A204.1 (cell line): ENCODE measurements around the gene DCST1.

ENCODE experiments used
- FAIRE-seq: peaks from 2 replicates; lab custom pipeline; 2012; peaks lifted over from hg19 to GRCh38; lab: Jason Lieb, UNC

DCST1 gene

GRCh38 chr1:155035936-155036335 is 2.3 kb downstream of the DCST1 start:
- no peak for FAIRE-seq

GRCh38 chr1:155037043-155037442 is 3.4 kb downstream of the DCST1 start:
- no peak for FAIRE-seq

GRCh38 chr1:155037851-155038441 is 4.3 kb downstream of the DCST1 start:
- no peak for FAIRE-seq

- no peak for FAIRE-seq
Measured at GRCh38 chr1:155038602-155039307, 5.1 kb downstream of the DCST1 start.

GRCh38 chr1:155039308-155039669 is 5.7 kb downstream of the DCST1 start:
- no peak for FAIRE-seq

- FAIRE-seq: no peak
Measured at GRCh38 chr1:155040358-155041093, 6.9 kb downstream of the DCST1 start.

- no peak for FAIRE-seq
Measured at GRCh38 chr1:155042789-155043188, 9.2 kb downstream of the DCST1 start.

- no peak for FAIRE-seq
Measured at GRCh38 chr1:155043301-155043702, 9.7 kb downstream of the DCST1 start.

- no peak for FAIRE-seq
Measured at GRCh38 chr1:155043793-155044192, 10.2 kb downstream of the DCST1 start.

GRCh38 chr1:155044365-155044764 is 10.7 kb downstream of the DCST1 start:
- FAIRE-seq: no peak

- peak; percentile 68 for FAIRE-seq
Measured at GRCh38 chr1:155044812-155045657, 11.4 kb downstream of the DCST1 start.

- no peak for FAIRE-seq
Measured at GRCh38 chr1:155048449-155049334, 15.1 kb downstream of the DCST1 start.

GRCh38 chr1:155049651-155050559 is 16.3 kb downstream of the DCST1 start:
- FAIRE-seq: no peak

GRCh38 chr1:155050560-155051341 is 17.1 kb downstream of the DCST1 start, which contains the start of gene ADAM15:
Gene ADAM15 (plus strand): TSS chr1:155051316. CDS start chr1:155051387, 71 bp downstream.
- no peak for FAIRE-seq

GRCh38 chr1:155051342-155051776 is 17.7 kb downstream of the DCST1 start:
- FAIRE-seq: no peak

- FAIRE-seq: no peak
Measured at GRCh38 chr1:155051777-155052398, 18.3 kb downstream of the DCST1 start.

GRCh38 chr1:155052439-155053395 is 19.1 kb downstream of the DCST1 start:
- no peak for FAIRE-seq
